ENCODE results near the gene IER2.
"Not testable (repeated sequence)": the region's sequence is repeated elsewhere in the genome, so short reads cannot be mapped to it uniquely, and the experiment has no call there.

IER2 gene

DNA sequence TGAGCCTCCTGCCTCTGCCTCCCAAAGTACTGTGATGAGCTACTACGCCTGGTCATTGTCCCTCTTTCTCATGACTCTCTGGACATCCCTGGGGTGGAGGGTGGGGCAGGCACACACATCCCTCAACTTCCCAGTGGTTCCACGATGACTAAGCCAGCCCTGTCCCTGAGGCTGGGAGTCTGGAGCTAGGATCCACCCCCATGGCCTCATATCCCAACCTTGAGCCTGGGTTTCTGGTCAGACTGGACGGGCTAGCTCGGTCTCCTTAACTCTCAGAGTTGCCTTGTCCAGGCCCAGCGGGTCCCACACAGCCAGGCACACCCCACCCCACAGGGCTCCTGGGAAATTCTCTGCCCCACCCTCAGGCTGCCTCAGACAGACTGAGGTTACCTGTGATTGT is 19.6 kb downstream of the IER2 start:
- TF ChIP-seq, protein P1, sequence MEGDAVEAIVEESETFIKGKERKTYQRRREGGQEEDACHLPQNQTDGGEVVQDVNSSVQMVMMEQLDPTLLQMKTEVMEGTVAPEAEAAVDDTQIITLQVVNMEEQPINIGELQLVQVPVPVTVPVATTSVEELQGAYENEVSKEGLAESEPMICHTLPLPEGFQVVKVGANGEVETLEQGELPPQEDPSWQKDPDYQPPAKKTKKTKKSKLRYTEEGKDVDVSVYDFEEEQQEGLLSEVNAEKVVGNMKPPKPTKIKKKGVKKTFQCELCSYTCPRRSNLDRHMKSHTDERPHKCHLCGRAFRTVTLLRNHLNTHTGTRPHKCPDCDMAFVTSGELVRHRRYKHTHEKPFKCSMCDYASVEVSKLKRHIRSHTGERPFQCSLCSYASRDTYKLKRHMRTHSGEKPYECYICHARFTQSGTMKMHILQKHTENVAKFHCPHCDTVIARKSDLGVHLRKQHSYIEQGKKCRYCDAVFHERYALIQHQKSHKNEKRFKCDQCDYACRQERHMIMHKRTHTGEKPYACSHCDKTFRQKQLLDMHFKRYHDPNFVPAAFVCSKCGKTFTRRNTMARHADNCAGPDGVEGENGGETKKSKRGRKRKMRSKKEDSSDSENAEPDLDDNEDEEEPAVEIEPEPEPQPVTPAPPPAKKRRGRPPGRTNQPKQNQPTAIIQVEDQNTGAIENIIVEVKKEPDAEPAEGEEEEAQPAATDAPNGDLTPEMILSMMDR (conservative IDR thresholded peaks at IDR 0.05; ENCODE audit: low read depth, low read length): no peak
- DNase-seq (ENCODE audit: low read depth): no peak

DNA sequence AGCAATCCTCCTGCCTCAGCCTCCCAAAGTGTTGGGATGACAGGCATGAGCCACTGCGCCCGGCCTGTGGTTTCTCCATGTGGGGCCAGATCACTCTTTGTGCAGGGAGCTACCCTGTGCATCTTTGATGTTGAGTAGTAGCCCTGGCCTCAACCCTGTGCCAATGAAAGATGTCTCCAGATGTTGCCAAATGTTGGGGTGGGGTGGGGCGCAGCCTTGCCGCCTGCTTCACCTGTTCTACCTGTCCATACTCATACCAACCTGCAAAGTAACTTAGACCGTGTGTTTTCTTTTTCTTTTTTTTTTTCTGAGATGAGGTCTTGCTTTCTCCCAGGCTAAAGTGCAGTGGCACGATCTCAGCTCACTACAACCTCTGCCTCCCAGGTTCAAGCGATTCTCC is 20.9 kb downstream of the IER2 start:
- no peak for DNase-seq (ENCODE audit: low read depth)
- H3K4me3 ChIP-seq (ENCODE audit: low read length): no peak overlapping the region
- TF ChIP-seq, protein P1 (conservative IDR thresholded peaks at IDR 0.05; ENCODE audit: low read depth, low read length): no peak

More for the DNA sequence above, 19.6 kb downstream of the IER2 start:
- no peak overlapping the region for H3K4me3 ChIP-seq (ENCODE audit: low read length)

DNA sequence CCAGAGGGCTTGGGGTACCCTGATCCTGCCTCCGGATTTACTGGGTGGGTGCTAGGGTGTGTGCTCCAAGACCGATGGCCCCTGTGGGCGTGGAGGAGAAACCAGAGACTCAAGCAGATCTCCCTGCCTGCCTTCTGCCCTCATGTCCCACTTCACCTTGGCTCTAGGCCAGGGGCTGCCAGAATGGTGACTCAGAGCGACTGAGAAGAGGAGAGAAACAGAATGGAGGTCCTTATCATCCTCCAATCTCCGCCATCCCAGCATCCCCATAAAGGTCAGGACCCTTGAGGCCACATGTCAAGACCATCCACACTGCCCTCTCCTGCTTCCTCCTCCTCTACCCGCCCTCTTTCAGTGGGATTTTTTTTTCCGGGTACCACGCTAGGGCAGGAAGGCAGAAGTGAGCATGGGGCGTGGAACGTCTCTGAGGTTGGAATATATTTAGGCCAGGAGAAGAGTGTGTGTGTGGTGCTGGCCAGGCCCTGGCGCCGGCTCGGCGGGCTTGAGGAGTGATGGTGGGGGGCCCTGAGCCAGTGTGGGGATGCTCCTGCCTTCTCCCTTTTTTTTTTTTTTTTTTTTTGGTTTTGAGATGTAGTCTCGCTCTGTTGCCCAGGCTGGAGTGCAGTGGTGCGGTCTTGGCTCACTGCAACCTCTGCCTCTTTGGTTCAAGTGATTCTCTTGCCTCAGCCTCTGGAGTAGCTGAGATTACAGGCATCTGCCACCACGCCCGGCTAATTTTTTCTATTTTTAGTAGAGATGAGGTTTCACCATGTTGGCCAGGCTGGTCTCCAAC is 22.3 kb downstream of the IER2 start:
- TF ChIP-seq, protein P1 (conservative IDR thresholded peaks at IDR 0.05; ENCODE audit: low read depth, low read length): no peak
- DNase-seq (ENCODE audit: low read depth): peak; percentile 59
- no peak overlapping the region for H3K4me3 ChIP-seq (ENCODE audit: low read length)

DNA sequence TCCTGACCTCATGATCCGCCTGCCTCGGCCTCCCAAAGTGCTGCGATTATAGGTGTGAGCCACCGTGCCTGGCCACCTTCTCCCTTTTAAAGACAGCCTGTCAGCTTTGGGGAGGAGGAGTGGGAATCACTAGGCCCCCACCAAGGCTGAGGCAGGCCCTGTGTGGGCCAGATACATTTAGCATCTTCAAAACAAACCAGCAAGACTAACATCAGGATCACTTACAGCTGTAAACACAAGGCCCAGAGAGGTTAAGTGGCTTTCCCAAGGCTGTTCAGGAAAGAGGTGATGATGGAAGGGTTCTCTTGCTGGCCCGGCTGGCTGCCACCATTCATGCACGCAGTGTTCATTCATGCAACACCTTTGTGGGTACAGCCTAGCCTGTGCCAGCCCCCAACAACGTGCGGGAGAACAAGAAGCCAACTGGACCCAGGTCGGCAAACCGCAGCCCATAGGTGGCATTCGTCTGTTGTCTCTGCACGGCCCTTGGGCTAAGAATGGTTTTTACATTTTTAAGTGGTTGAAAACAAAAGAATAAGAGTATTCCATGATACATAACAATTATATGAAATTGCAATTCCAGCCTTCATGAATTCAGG is 23.0 kb downstream of the IER2 start:
- TF ChIP-seq, protein P1 (conservative IDR thresholded peaks at IDR 0.05; ENCODE audit: low read depth, low read length): no peak
- DNase-seq (ENCODE audit: low read depth): no peak
- no peak overlapping the region for H3K4me3 ChIP-seq (ENCODE audit: low read length)

DNA sequence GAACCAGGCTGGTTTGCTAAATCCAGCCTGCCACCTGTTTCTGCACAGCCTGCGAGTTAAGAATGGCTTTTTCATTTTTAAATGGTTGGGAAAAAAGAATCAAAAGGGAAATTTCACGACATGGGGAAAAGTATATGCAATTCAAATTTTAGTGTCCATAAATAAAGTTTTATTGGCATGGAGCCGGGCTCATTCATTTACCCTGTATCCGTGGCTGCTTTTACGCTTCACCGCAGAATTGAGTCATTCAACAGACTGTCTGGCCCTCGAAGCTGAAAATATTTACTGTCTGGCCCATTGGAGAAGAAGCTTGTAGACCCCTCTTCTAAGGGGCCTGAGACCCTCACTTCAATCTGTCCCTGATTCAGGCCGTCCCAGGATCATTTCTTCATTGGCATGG is 26.1 kb downstream of the IER2 start:
- no peak for DNase-seq (ENCODE audit: low read depth)
- H3K4me3 ChIP-seq (ENCODE audit: low read length): no peak overlapping the region

DNA sequence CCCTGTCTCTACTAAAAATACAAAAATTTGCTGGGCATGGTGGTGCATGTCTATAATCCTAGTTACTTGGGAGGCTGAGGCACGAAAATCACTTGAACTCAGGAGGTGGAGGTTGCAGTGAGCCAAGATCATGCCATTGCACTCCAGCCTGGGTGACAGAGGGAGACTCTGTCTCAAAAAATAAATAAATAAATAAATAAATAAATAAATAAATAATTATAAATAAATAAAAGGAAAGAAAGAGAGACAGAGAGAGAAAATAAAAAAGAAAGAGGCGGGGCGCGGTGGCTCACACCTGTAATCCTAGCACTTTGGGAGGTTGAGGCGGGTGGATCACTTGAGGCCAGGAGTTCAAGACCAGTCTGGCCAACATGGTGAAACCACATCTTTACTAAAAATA is 27.4 kb downstream of the IER2 start:
- not testable (repeated sequence) for H3K4me3 ChIP-seq (ENCODE audit: low read length); DNase-seq (ENCODE audit: low read depth)

More for the DNA sequence above, 26.1 kb downstream of the IER2 start:
- TF ChIP-seq, protein P1 (conservative IDR thresholded peaks at IDR 0.05; ENCODE audit: low read depth, low read length): no peak

DNA sequence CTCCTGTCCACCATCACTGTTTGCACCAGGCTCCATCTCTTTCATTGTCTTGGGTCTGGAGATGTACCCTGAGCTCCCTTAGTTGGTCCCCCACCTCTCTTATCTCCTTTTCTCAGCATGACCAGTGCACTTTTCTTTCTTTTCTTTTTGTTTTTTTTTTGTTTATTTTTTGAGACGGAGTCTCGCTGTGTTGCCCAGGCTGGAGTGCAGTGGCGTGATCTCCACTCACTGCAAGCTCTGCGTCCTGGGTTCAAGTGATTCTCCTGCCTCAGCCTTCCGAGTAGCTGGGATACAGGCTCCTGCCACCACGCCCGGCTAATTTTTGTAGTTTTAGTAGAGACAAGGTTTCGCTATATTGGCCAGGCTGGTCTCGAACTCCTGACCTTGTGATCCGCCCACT is 28.1 kb downstream of the IER2 start:
- DNase-seq (ENCODE audit: low read depth); H3K4me3 ChIP-seq (ENCODE audit: low read length): not testable (repeated sequence)

DNA sequence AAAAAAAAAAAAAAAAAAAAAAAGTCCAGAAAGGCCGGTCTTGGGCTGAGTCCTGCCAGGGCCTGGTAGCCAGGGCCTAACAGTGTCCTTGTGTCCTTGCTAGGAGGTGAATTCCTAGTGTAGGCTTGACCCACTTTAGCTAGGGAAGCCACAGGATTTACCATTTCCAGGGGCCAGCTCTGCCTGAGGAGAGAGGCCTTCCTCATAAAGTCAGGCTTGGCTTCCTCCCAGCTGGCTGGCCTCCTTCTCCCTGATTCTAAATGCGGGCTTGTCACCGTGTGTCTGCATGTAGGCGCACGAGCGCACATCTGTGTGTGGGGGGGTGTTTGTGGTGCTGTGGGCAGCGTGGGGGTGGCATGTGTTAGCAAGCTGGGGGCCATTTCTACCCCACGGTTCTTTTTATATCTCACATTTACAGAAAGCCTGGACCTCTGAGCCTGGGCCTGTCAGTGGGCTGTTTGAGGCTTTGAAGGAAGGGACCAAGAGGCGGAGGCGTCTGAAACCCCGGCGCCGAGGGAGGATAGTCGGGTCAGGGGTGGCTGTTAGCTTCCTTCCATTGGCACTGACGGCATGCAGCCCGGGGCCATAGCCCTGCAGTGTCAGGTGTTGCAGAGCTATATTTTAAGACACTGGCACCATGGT is 31.7 kb downstream of the IER2 start:
- H3K4me3 ChIP-seq (ENCODE audit: low read length): no peak overlapping the region
- no peak for DNase-seq (ENCODE audit: low read depth)
- TF ChIP-seq, protein P1 (conservative IDR thresholded peaks at IDR 0.05; ENCODE audit: low read depth, low read length): no peak

DNA sequence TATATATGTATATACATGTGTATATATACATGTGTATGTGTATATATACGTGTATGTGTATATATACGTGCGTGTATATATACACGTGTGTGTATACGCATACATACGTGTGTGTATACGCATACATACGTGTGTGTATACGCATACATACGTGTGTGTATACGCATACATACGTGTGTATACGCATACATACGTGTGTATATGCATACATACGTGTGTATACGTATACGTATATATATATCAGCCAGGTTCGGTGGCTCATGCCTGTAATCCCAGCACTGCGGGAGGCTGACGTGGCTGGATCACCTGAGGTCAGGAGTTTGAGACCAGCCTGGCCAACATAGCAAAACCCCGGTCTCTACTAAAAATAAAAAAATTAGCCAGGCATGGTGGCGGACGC is 34.7 kb downstream of the IER2 start:
- H3K4me3 ChIP-seq (ENCODE audit: low read length); DNase-seq (ENCODE audit: low read depth): not testable (repeated sequence)

DNA sequence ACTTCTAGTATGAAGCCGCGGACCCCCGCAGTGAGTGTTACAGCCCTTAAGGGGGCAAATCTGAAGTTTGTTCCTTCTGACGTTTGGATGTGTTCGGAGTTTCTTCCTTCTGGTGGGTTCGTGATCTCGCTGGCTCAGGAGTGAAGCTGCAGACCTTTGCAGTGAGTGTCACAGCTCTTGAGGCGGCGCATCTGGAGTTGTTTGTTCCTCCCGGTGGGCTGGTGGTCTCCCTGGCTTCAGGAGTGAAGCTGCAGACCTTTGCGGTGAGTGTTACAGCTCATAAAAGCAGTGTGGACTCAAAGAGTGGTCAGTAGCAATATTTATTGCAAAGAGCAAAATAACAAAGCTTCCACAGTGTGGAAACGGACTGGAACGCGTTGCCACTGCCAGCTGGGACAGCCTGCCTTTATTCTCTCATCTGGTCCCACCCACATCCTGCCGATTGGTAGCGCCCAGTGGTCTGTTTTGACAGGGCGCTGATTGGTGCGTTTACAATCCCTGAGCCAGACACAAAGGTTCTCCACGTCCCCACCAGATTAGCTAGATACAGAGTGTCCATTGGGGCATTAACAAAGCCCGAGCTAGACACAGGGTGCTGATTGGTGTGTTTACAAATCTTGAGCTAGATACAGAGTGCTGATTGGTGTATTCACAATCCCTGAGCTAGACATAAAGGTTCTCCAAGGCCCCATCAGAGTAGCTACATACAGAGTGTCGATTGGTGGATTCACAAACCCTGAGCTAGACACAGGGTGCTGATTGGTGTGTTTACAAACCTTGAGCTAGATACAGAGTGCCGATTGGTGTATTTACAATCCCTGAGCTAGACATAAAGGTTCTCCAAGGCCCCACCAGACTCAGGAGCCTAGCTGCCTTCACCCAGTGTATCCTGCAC is 35.8 kb downstream of the IER2 start:
- not testable (repeated sequence) for H3K4me3 ChIP-seq (ENCODE audit: low read length); DNase-seq (ENCODE audit: low read depth)

Data from retinal pigment epithelial cell (primary cell).